GM23248 (cell line): ENCODE data around the gene ELF2.

ENCODE experiments used
- EZH2 ChIP-seq: fragments of 200-600 bp; sonication (generic); IDR thresholded peaks from 2 replicates; pipeline ENCODE4 v1.6.1; 2018; ENCODE audit warnings: antibody characterized with exemption, mild to moderate bottlenecking; ENCODE audit not compliant: insufficient read depth, poor library complexity, severe bottlenecking
- EZH2phosphoT487 ChIP-seq: fragments of 200-600 bp; sonication (generic); IDR thresholded peaks from 2 replicates; pipeline ENCODE4 v1.6.1; 2018; ENCODE audit warnings: antibody characterized with exemption, moderate library complexity, mild to moderate bottlenecking, low read depth; ENCODE audit not compliant: insufficient read depth

DNA sequence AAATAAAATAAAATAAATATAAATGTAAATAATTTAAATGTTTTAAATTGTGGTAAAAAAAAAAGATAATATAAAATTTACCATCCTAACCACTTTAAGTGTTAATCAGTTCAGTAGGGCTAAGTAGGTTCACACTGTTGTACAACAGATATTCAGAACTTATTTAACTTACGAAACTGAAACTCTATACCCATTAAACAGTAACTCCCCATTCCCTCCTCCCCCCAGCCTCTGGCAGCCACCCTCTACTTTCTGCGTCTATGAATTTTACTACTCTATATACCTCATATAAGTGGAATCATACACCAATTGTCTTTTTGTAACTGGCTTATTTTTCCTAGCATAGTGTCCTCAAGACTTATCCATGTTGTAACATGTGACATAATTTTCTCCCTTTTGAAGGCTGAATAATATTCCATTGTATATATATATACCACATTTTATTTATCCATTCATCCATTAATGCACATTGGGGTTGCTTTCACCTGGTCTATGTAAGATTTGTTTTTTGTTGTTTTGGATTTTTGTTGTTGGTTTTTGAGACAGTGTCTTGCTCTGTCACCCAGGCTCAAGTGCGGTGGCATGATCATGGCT, 32.5 kb upstream of the ELF2 start:
- TF ChIP-seq EZH2: no peak
- TF ChIP-seq EZH2phosphoT487: no peak
